ENCODE data around the gene C1QL3.

C1QL3 gene

DNA sequence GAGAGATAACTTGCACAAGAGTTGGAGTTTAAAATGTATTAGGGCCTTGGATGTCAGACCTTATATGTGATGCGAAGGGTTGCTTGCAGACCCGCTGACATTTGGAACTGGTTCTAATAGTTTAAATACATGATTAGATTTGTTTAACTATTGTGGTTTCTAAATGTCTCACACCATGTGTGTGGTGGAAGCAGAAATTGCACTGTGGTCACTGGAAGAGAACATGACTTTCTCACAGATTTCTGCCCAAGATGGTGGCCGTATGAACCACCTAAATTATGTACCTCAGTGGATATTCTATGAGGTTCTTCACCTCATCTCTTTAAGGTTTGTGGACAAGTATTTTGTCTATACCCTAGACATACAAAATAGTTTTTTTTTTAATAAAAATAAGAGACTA, 8.2 kb upstream of the C1QL3 start:
- H3K4me1 ChIP-seq (ENCODE audit: control insufficient read depth, insufficient read depth, low read length): no peaks in the 10 kb centered on the region
- no peak overlapping the region for H3K4me3 ChIP-seq (ENCODE audit: low read length)
- H3K27me3 ChIP-seq (replicated peaks; ENCODE audit: control insufficient read depth, insufficient read depth, low read length): peaks cover 5% of the 10 kb centered on the region
- no peak for DNase-seq (ENCODE audit: low read depth)
- H3K36me3 ChIP-seq (ENCODE audit: control insufficient read depth, insufficient read depth, low read length, severe bottlenecking): no peaks in the 10 kb centered on the region
- no peak overlapping the region for H3K9ac ChIP-seq (ENCODE audit: low read length)
- no peaks in the 10 kb centered on the region for H3K9me3 ChIP-seq (ENCODE audit: control insufficient read depth, low read length)

DNA sequence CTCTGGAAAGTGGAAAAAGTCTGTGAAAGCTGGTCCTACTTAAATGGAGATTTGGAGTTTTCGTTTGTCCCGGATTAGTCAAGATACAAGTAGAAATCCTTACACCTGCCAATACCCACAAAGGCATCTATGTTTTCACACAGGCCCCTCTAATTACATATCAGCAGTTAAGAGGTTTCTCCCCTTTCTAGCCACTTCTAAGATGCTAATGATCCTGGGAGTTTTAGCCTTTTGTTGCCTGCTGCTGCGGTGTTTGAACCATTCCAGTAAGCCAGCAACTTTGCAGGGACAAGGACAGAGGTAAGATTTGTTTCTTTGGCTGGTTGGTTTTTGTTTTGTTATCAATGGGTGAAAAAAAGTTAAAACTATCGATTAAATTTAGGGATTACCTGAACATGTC, 5.8 kb upstream of the C1QL3 start:
- Histone ChIP-seq H3K36me3 (ENCODE audit: control insufficient read depth, insufficient read depth, low read length, severe bottlenecking) (no peaks in the 10 kb centered on the region), H3K4me1 (ENCODE audit: control insufficient read depth, insufficient read depth, low read length) (no peaks in the 10 kb centered on the region), H3K27me3 (replicated peaks; ENCODE audit: control insufficient read depth, insufficient read depth, low read length) (peaks cover 14% of the 10 kb centered on the region), H3K9me3 (ENCODE audit: control insufficient read depth, low read length) (no peaks in the 10 kb centered on the region), H3K4me3 (ENCODE audit: low read length) (no peak overlapping the region), H3K9ac (ENCODE audit: low read length) (no peak overlapping the region)
- no peak for DNase-seq (ENCODE audit: low read depth)

DNA sequence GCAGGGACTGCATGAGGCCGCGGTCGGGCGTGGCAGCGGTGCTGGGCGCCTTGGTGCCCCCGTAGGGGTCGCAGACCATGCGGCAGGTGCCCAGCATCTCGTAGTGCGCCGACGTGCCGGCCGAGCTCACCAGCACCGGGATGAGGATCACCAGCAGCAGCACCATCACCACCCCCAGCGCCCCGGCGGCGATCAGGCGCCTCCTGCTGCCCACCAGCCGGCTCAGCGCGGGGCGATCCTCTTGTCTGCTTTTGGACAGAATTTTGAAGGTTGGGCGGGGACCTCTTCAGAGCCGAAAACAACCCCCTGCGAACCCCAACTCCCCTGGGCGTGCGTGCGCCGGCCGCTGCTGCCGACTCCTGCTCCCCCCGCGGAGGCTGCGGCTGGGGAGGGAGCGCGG, 779 bp downstream of the C1QL3 start:
- H3K4me3 ChIP-seq (ENCODE audit: low read length): peak overlapping the region; percentile 71
- no peak overlapping the region for H3K9ac ChIP-seq (ENCODE audit: low read length)
- H3K4me1 ChIP-seq (ENCODE audit: control insufficient read depth, insufficient read depth, low read length): peaks cover 5% of the 10 kb centered on the region
- H3K36me3 ChIP-seq (ENCODE audit: control insufficient read depth, insufficient read depth, low read length, severe bottlenecking): no peaks in the 10 kb centered on the region
- peaks cover 20% of the 10 kb centered on the region for H3K27me3 ChIP-seq (replicated peaks; ENCODE audit: control insufficient read depth, insufficient read depth, low read length)
- DNase-seq (ENCODE audit: low read depth): peak; percentile 36
- H3K9me3 ChIP-seq (ENCODE audit: control insufficient read depth, low read length): no peaks in the 10 kb centered on the region

DNA sequence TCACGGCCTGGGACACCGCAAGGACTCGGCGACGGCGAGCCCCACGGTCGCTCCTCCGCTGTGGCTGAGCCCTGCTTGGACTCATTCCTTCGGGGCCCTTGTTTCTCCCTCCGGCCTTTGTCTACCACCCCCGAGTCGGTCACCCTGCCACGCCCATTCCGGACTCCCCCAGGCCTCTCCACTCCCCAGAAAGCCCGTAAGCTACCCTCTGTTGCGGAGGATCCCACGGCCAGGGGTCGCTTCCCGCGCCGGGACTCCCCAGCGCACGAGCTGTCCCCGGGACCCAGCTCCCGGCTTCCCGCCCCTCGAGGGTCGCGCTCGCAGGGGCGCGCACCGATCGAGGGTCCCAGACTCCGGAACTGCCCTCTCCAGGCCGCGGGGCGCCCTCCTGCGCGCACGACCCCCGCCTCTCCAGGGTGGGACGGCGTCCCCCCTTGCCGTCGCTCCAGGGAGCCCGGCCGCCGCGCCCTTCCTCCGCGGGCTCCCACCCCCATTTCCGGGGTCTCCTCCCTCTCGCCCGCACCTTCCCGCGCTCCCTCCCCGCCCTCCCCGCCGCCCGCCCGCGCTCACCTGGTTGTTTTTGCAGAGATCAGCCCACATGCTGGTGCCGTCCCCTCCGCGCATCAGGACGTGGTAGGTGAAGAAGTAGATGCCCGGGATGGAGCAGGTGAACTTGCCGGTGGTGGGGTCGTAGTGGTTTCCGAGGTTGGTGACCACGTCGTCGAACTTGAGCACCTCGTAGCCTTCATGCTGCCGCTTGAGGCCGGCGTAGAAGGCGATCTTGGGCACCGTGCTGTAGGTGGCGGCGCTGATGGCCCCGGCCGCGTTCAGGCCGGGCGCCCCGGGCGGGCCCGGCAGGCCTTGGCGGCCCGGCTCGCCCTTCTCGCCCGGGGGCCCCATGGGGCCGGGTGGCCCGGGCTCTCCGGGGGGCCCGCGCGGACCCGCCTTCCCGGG, 1.5 kb downstream of the C1QL3 start:
- H3K9me3 ChIP-seq (ENCODE audit: control insufficient read depth, low read length): no peaks in the 10 kb centered on the region
- H3K4me3 ChIP-seq (ENCODE audit: low read length): peak overlapping the region; percentile 41
- H3K4me1 ChIP-seq (ENCODE audit: control insufficient read depth, insufficient read depth, low read length): peaks cover 5% of the 10 kb centered on the region
- no peak for DNase-seq (ENCODE audit: low read depth)
- H3K27me3 ChIP-seq (replicated peaks; ENCODE audit: control insufficient read depth, insufficient read depth, low read length): peaks cover 20% of the 10 kb centered on the region
- no peak overlapping the region for H3K9ac ChIP-seq (ENCODE audit: low read length)
- no peaks in the 10 kb centered on the region for H3K36me3 ChIP-seq (ENCODE audit: control insufficient read depth, insufficient read depth, low read length, severe bottlenecking)

DNA sequence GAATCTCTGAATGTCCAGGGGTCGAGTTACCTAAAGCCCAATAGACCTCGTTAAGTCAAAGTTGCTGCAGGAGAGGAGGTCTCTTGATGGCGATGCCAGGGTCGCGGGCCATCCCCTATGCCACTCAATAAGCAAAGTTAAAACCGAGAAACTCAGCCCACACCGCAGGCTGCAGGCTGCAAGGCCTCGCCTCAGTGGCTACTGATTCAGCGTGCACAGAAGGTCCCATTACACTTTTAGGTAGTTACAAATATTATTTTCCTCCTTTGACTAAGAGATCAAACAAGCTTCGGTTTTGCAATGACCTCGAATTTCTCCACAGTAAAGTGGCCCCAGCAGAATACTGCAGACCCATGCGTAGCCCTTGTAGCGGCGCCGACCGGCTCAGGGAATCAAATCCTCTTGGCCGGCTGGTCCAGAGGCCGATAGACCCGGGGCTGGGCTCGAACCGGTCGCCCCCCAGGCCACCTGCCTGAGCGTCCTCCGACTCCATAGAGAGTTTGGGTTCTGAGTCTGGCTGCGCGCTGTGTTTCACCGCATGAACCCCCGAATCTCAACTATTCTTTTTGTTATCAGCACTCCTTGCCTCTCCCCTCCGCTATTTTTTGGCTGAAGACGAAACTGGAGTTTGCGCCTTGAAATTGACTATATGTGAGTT, 2.3 kb downstream of the C1QL3 start:
- Histone ChIP-seq H3K9me3 (ENCODE audit: control insufficient read depth, low read length) (no peaks in the 10 kb centered on the region), H3K27me3 (replicated peaks; ENCODE audit: control insufficient read depth, insufficient read depth, low read length) (peaks cover 20% of the 10 kb centered on the region), H3K4me1 (ENCODE audit: control insufficient read depth, insufficient read depth, low read length) (peaks cover 5% of the 10 kb centered on the region), H3K36me3 (ENCODE audit: control insufficient read depth, insufficient read depth, low read length, severe bottlenecking) (peaks cover 3% of the 10 kb centered on the region), H3K4me3 (ENCODE audit: low read length) (peak overlapping the region; percentile 41), H3K9ac (ENCODE audit: low read length) (no peak overlapping the region)
- no peak for DNase-seq (ENCODE audit: low read depth)

DNA sequence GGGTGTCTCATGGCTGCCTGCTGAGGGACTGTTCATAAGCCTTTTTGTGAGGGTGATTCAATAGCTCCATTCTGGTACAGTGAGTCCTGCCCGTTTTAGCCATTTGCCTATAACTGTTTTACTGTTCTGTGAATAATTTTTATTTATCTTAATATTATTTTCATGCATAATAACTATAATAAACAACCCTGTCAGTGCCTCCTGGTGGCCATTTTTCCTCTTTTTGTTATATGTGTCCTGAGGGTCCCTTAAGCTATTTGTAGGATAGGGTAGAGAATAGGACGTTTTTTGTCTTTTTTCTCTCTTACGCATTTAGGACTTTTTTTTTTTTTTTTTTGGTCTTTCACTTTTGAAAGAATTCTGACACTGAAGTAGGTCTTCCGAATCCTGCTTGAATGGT, 2.9 kb downstream of the C1QL3 start:
- peaks cover 17% of the 10 kb centered on the region for H3K27me3 ChIP-seq (replicated peaks; ENCODE audit: control insufficient read depth, insufficient read depth, low read length)
- no peak overlapping the region for H3K4me3 ChIP-seq (ENCODE audit: low read length)
- peaks cover 7% of the 10 kb centered on the region for H3K36me3 ChIP-seq (ENCODE audit: control insufficient read depth, insufficient read depth, low read length, severe bottlenecking)
- no peak overlapping the region for H3K9ac ChIP-seq (ENCODE audit: low read length)
- H3K9me3 ChIP-seq (ENCODE audit: control insufficient read depth, low read length): no peaks in the 10 kb centered on the region
- peaks cover 5% of the 10 kb centered on the region for H3K4me1 ChIP-seq (ENCODE audit: control insufficient read depth, insufficient read depth, low read length)
- DNase-seq (ENCODE audit: low read depth): peak; percentile 4

DNA sequence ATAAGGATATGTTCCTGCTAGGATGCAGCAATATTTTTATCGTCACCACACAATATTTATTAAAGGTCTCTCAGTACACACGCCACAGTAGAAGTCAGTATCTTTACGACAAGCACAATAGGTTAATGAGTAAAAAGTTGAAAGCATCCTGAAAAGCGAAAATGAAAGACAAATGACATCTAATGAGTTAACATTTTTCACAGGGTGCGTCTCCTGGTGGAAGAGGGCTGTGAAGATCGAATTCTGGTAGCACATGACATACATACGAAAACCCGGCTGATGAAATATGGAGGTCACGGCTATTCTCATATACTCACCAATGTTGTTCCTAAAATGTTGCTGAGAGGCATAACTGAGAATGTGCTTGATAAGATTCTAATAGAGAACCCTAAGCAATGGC, 10.8 kb downstream of the C1QL3 start:
- Histone ChIP-seq H3K4me1 (ENCODE audit: control insufficient read depth, insufficient read depth, low read length) (no peaks in the 10 kb centered on the region), H3K9me3 (ENCODE audit: control insufficient read depth, low read length) (no peaks in the 10 kb centered on the region), H3K36me3 (ENCODE audit: control insufficient read depth, insufficient read depth, low read length, severe bottlenecking) (peaks cover 13% of the 10 kb centered on the region), H3K27me3 (replicated peaks; ENCODE audit: control insufficient read depth, insufficient read depth, low read length) (no peaks in the 10 kb centered on the region), H3K4me3 (ENCODE audit: low read length) (no peak overlapping the region), H3K9ac (ENCODE audit: low read length) (no peak overlapping the region)
- DNase-seq (ENCODE audit: low read depth): no peak

DNA sequence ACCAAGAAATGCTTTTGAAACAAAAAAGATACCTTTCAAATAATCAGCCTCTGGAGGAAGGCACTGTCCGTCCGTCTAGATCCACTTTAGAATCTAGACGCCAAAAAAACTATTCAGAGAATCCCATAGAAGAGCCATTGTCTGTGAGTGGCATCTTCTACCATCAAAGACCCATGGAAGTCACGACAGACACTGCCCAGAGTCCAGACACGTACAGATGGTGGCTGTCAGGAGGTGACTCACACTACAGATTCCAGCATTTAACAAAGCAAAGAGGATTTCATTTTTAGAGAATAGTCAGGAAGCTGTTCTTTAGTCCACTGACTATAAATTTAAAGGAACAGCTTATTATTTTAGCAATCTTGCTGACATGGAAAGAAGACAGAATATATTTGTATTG, 11.7 kb downstream of the C1QL3 start:
- DNase-seq (ENCODE audit: low read depth): peak; percentile 20
- Histone ChIP-seq H3K27me3 (replicated peaks; ENCODE audit: control insufficient read depth, insufficient read depth, low read length) (no peaks in the 10 kb centered on the region), H3K36me3 (ENCODE audit: control insufficient read depth, insufficient read depth, low read length, severe bottlenecking) (peaks cover 17% of the 10 kb centered on the region), H3K4me3 (ENCODE audit: low read length) (no peak overlapping the region), H3K9me3 (ENCODE audit: control insufficient read depth, low read length) (no peaks in the 10 kb centered on the region), H3K9ac (ENCODE audit: low read length) (no peak overlapping the region), H3K4me1 (ENCODE audit: control insufficient read depth, insufficient read depth, low read length) (no peaks in the 10 kb centered on the region)

DNA sequence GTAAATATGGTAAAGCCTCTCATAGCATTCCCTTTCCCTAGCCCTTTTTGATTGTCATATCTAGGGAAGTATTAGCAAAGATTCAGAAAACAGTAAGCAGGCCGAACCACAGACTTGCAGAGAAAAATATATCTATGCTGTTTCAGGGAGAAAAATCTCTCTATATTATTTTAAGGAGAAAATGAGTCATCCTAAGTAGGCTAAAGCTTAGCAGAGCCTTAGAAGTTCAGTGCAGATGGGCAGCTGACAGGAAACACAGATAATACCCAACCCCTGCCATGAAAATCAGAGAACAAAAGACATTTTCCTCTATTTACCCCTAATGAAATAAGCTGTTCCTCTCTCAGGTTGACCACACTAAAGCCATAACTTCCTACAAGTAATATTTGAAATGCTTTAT, 16.5 kb downstream of the C1QL3 start:
- no peak for DNase-seq (ENCODE audit: low read depth)
- Histone ChIP-seq H3K4me3 (ENCODE audit: low read length) (no peak overlapping the region), H3K9ac (ENCODE audit: low read length) (no peak overlapping the region), H3K27me3 (replicated peaks; ENCODE audit: control insufficient read depth, insufficient read depth, low read length) (no peaks in the 10 kb centered on the region), H3K36me3 (ENCODE audit: control insufficient read depth, insufficient read depth, low read length, severe bottlenecking) (peaks cover 11% of the 10 kb centered on the region), H3K4me1 (ENCODE audit: control insufficient read depth, insufficient read depth, low read length) (no peaks in the 10 kb centered on the region), H3K9me3 (ENCODE audit: control insufficient read depth, low read length) (no peaks in the 10 kb centered on the region)

DNA sequence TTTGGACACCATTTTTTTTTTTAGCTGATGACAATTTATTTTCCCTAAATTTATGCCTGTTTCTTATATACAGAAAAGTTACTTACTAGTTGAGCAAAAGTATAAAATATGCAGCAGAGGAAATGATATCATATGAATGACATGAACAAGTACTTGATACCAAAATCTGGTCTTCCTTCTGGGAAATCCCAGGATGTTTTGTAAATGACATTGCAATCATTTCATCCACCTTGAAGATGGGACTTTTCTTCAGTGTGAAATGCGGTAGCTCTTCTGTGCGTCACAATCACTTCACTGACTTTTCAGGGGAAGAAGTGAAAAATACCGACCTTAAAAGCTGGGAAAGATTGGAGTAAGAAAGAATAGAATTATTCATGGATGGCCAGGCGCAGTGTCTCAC, 23.8 kb downstream of the C1QL3 start:
- no peak overlapping the region for H3K9ac ChIP-seq (ENCODE audit: low read length)
- H3K27me3 ChIP-seq (replicated peaks; ENCODE audit: control insufficient read depth, insufficient read depth, low read length): no peaks in the 10 kb centered on the region
- H3K4me1 ChIP-seq (ENCODE audit: control insufficient read depth, insufficient read depth, low read length): no peaks in the 10 kb centered on the region
- no peak overlapping the region for H3K4me3 ChIP-seq (ENCODE audit: low read length)
- H3K36me3 ChIP-seq (ENCODE audit: control insufficient read depth, insufficient read depth, low read length, severe bottlenecking): no peaks in the 10 kb centered on the region
- no peaks in the 10 kb centered on the region for H3K9me3 ChIP-seq (ENCODE audit: control insufficient read depth, low read length)
- DNase-seq (ENCODE audit: low read depth): peak; percentile 12

DNA sequence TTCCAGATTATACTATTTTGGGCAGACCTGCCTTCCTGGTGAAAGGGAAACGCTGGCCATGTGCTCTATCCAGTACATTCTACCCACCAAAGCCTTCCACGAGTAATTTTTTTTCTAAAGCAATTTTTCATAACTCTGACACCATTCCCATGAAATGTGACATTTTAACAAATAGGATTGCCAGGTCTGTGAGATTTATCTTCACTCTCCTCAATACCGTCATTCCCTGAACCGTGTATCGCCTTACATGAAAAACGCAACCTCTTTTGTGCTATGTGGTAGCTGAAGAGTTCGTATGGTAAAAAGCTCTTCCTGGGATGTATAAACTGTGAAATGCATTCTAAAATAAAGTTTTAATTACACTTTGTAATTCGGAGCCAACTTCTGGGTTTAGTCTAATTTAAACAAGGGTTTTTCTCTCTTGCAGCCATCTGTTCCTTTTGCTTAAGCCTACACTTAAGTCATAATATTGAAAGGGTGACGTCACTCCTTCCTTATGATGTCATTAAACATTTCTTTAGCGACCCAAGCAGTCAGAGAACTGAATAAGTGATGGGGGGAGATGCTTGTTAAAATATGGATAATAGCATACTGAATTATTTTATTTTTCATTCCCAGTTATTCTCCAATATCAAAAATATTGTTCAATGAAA, 27.7 kb downstream of the C1QL3 start:
- no peaks in the 10 kb centered on the region for H3K9me3 ChIP-seq (ENCODE audit: control insufficient read depth, low read length)
- no peak overlapping the region for H3K9ac ChIP-seq (ENCODE audit: low read length)
- DNase-seq (ENCODE audit: low read depth): no peak
- H3K4me1 ChIP-seq (ENCODE audit: control insufficient read depth, insufficient read depth, low read length): no peaks in the 10 kb centered on the region
- peaks cover 7% of the 10 kb centered on the region for H3K36me3 ChIP-seq (ENCODE audit: control insufficient read depth, insufficient read depth, low read length, severe bottlenecking)
- no peaks in the 10 kb centered on the region for H3K27me3 ChIP-seq (replicated peaks; ENCODE audit: control insufficient read depth, insufficient read depth, low read length)
- H3K4me3 ChIP-seq (ENCODE audit: low read length): no peak overlapping the region
